ENCODE data around the gene RIMS3.
"Not testable (repeated sequence)": the region's sequence is repeated elsewhere in the genome, so short reads cannot be mapped to it uniquely, and the experiment has no call there.

Gene RIMS3

DNA sequence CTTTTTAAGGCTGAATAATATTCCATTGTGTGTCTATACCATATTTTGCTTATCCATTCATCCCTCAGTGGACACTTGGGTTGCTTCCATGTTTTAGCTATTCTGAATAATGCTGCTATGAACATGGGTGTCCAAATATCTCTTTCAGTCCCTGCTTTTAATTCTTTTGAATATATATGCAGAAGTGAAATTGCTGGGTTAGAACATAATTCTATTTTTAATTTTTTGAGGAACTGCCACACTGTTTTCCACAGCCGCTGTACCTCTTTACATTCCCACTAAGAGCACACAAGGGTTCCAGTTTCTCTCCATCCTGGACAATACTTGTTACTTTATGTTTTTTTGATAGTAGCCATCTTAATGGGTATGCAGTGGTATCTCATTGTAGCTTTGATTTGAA is 65.6 kb downstream of the RIMS3 start:
- Histone ChIP-seq H3K9me3 (ENCODE audit: control insufficient read depth in 2 of 2, low read length in 2 of 2) (no peaks in the 10 kb centered on the region), H3K36me3 (ENCODE audit: control insufficient read depth in 2 of 2, insufficient read depth in 2 of 2, low read length in 2 of 2) (no peaks in the 10 kb centered on the region), H3K9ac (ENCODE audit: low read depth in 1 of 2, low read length in 2 of 2) (no peak overlapping the region), H3K4me3 (ENCODE audit: low read length in 2 of 2) (no peak overlapping the region), H3K4me1 (ENCODE audit: control insufficient read depth in 2 of 2, insufficient read depth in 2 of 2, low read length in 2 of 2) (no peaks in the 10 kb centered on the region), H3K27me3 (ENCODE audit: control insufficient read depth in 2 of 2, insufficient read depth in 2 of 2, low read length in 2 of 2) (peaks cover 0 to 2% of the 10 kb centered on the region in 2 donors), H3K27ac (ENCODE audit: low read depth in 2 of 2, low read length in 2 of 2) (no peak overlapping the region)

DNA sequence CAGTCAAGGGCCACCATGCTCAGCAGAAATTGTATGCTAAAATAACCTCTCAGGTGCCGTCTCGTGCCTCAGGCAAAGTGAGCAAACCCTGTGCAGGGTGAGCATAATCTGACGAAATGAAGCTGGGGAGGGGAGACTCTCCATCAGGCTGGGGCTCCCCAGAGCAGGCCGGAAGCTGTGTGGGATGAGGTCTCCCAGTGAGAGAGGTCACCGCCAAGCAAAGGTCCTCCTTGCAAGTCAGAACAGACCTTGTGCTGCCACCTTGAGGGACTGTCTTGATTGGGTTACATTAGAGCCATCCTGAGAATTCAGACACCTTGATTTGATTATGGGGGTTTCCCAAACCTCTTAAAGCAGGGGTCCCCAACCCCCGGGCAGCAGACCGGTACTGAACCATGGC is 69.9 kb downstream of the RIMS3 start:
- no peaks in the 10 kb centered on the region for H3K36me3 ChIP-seq (ENCODE audit: control insufficient read depth in 2 of 2, insufficient read depth in 2 of 2, low read length in 2 of 2)
- no peak overlapping the region for H3K9ac ChIP-seq (ENCODE audit: low read depth in 1 of 2, low read length in 2 of 2)
- H3K27ac ChIP-seq (ENCODE audit: low read depth in 2 of 2, low read length in 2 of 2) = no peak overlapping the region
- H3K27me3 ChIP-seq (ENCODE audit: control insufficient read depth in 2 of 2, insufficient read depth in 2 of 2, low read length in 2 of 2) = no peaks in the 10 kb centered on the region
- H3K9me3 ChIP-seq (ENCODE audit: control insufficient read depth in 2 of 2, low read length in 2 of 2) = no peaks in the 10 kb centered on the region
- no peak overlapping the region for H3K4me3 ChIP-seq (ENCODE audit: low read length in 2 of 2)
- H3K4me1 ChIP-seq (ENCODE audit: control insufficient read depth in 2 of 2, insufficient read depth in 2 of 2, low read length in 2 of 2) = peaks cover 0 to 3% of the 10 kb centered on the region in 2 donors

DNA sequence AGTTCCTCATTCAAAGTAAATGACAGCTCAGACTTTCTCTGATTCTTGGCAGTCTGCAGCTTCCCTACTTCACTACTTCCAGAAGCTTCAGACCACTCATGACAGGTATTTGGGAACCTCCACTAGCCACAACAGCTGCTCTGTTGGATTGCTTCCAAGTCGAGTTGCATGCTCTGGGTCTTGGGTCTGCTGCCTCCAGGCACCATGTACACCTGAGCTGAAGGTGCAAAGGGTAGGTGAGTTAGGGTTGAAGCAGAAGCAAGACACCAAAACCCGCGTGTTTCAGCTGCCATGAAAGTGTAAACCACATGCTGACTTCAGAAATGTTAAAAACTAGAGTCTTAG is 71.3 kb downstream of the RIMS3 start:
- H3K4me1 ChIP-seq (ENCODE audit: control insufficient read depth in 2 of 2, insufficient read depth in 2 of 2, low read length in 2 of 2) = peaks cover 0 to 3% of the 10 kb centered on the region in 2 donors
- H3K27ac ChIP-seq (ENCODE audit: low read depth in 2 of 2, low read length in 2 of 2) = no peak overlapping the region
- H3K9me3 ChIP-seq (ENCODE audit: control insufficient read depth in 2 of 2, low read length in 2 of 2) = no peaks in the 10 kb centered on the region
- no peaks in the 10 kb centered on the region for H3K27me3 ChIP-seq (ENCODE audit: control insufficient read depth in 2 of 2, insufficient read depth in 2 of 2, low read length in 2 of 2)
- no peaks in the 10 kb centered on the region for H3K36me3 ChIP-seq (ENCODE audit: control insufficient read depth in 2 of 2, insufficient read depth in 2 of 2, low read length in 2 of 2)
- no peak overlapping the region for H3K9ac ChIP-seq (ENCODE audit: low read depth in 1 of 2, low read length in 2 of 2)
- H3K4me3 ChIP-seq (ENCODE audit: low read length in 2 of 2) = no peak overlapping the region

DNA sequence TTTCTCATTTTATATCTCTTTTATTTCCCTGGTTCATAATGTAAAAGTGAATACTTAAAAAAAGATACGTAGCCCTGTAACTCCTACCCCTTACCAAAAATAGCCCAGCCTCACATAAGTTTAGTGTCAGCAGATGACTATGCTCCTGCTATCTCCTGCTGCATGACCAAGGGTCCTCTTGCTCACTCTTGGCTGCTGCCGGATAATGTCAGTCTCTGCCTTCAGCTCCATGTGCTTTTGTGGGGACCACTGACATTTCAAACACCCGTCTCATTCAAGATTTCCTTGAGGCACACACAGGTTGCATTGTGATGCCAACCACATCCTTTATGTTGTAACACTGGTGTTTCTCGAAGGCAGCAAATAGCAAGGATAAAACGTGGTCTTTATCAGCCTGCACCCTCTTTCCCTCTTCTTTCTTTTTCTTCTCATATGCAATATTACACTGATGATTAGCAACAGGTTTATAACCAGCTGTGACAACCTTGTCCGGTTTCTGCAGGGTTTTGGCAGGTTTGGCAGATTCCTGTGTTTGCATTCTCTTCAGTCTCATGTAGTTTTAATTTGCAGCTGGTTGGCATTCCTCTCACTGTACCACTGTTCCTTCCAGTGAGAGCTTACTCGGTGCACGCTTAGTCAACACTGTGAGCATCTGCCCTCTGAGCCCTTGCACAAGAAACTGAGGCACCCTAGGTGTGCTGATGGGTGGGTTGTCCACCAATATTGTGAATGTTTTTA is 71.9 kb downstream of the RIMS3 start:
- no peak overlapping the region for H3K9ac ChIP-seq (ENCODE audit: low read depth in 1 of 2, low read length in 2 of 2)

DNA sequence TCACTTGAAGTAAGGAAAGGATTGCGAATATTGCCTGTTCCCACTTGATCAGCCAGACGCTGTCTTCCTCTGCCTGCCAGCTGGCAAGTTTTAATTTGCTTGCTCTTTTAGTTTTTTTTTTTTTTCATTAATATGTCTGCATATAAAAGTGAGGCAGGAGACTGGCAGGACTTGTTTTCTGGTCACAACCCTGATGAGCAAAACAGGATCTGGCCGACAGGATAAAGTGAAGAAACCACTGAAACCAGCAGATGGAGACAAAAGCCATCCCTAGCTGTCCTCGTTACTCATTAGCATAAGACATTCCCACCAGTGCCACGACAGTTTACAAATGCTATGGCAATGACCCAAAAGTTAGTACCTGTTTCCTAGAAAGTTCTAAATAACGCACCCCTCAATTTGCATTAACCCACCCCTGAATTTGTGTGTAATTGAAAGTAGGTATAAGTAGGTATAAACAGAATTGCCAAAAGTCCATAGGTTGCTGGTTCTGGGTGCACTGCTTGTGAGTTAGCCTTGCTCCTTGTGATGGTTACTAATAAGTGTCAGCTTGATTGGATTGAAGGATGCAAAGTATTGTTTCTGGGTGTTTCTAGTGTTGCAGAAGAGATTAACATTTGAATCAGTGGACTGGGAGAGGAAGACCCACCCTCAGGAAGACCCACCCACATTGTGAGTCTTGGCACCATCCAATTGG is 73.2 kb downstream of the RIMS3 start:
- no peak overlapping the region for H3K27ac ChIP-seq (ENCODE audit: low read depth in 2 of 2, low read length in 2 of 2)
- H3K4me1 ChIP-seq (ENCODE audit: control insufficient read depth in 2 of 2, insufficient read depth in 2 of 2, low read length in 2 of 2) = peaks cover 0 to 3% of the 10 kb centered on the region in 2 donors
- no peaks in the 10 kb centered on the region for H3K36me3 ChIP-seq (ENCODE audit: control insufficient read depth in 2 of 2, insufficient read depth in 2 of 2, low read length in 2 of 2)
- no peaks in the 10 kb centered on the region for H3K27me3 ChIP-seq (ENCODE audit: control insufficient read depth in 2 of 2, insufficient read depth in 2 of 2, low read length in 2 of 2)
- no peak overlapping the region for H3K9ac ChIP-seq (ENCODE audit: low read depth in 1 of 2, low read length in 2 of 2)
- H3K9me3 ChIP-seq (ENCODE audit: control insufficient read depth in 2 of 2, low read length in 2 of 2) = no peaks in the 10 kb centered on the region
- H3K4me3 ChIP-seq (ENCODE audit: low read length in 2 of 2) = no peak overlapping the region

More for the DNA sequence above, 71.9 kb downstream of the RIMS3 start:
- H3K27me3 ChIP-seq (ENCODE audit: control insufficient read depth in 2 of 2, insufficient read depth in 2 of 2, low read length in 2 of 2) = no peaks in the 10 kb centered on the region
- H3K9me3 ChIP-seq (ENCODE audit: control insufficient read depth in 2 of 2, low read length in 2 of 2) = no peaks in the 10 kb centered on the region
- peaks cover 0 to 3% of the 10 kb centered on the region in 2 donors for H3K4me1 ChIP-seq (ENCODE audit: control insufficient read depth in 2 of 2, insufficient read depth in 2 of 2, low read length in 2 of 2)
- H3K4me3 ChIP-seq (ENCODE audit: low read length in 2 of 2) = no peak overlapping the region
- no peaks in the 10 kb centered on the region for H3K36me3 ChIP-seq (ENCODE audit: control insufficient read depth in 2 of 2, insufficient read depth in 2 of 2, low read length in 2 of 2)
- no peak overlapping the region for H3K27ac ChIP-seq (ENCODE audit: low read depth in 2 of 2, low read length in 2 of 2)

DNA sequence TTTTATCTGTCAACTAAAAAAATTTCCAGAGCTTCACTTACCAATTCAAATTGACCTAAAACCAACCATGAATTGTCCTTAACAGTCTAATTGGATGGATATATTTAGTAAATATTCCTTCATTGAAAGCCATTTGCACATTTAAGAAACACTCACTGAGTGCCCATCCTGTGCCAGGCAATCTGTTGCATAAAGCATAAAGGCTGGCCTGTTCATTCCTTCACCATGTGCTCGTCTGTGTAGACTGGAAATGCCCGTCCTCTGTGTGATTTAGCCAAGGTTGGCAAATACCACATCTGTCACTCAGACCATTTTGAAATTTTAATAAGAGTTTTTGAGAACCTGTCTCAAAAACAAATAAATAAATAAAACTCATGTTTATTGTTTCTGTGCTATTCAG is 76.9 kb downstream of the RIMS3 start:
- no peaks in the 10 kb centered on the region for H3K36me3 ChIP-seq (ENCODE audit: control insufficient read depth in 2 of 2, insufficient read depth in 2 of 2, low read length in 2 of 2)
- H3K9me3 ChIP-seq (ENCODE audit: control insufficient read depth in 2 of 2, low read length in 2 of 2) = no peaks in the 10 kb centered on the region
- H3K4me1 ChIP-seq (ENCODE audit: control insufficient read depth in 2 of 2, insufficient read depth in 2 of 2, low read length in 2 of 2) = peaks cover 0 to 3% of the 10 kb centered on the region in 2 donors
- no peak overlapping the region for H3K9ac ChIP-seq (ENCODE audit: low read depth in 1 of 2, low read length in 2 of 2)
- H3K4me3 ChIP-seq (ENCODE audit: low read length in 2 of 2) = no peak overlapping the region
- no peak overlapping the region for H3K27ac ChIP-seq (ENCODE audit: low read depth in 2 of 2, low read length in 2 of 2)
- H3K27me3 ChIP-seq (ENCODE audit: control insufficient read depth in 2 of 2, insufficient read depth in 2 of 2, low read length in 2 of 2) = no peaks in the 10 kb centered on the region

DNA sequence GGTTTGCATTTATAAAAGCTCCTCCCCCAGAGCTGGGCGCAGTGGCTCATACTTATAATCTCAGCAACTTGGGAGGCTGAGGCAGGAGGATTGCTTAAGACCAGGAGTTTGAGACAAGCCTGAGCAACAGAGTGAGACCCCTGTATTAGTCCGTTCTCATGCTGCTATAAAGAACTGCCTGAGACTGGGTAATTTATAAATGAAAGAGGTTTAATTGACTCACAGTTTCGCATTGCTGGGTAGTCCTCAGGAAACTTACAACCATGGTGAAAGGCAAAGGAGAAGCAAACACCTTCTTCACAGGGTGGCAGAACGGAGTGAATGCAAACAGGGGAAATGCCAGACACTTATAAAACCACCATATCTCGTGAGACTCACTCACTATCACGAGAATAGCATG is 81.5 kb downstream of the RIMS3 start:
- Histone ChIP-seq H3K36me3 (ENCODE audit: control insufficient read depth in 2 of 2, insufficient read depth in 2 of 2, low read length in 2 of 2) (no peaks in the 10 kb centered on the region), H3K9ac (ENCODE audit: low read depth in 1 of 2, low read length in 2 of 2) (no peak overlapping the region), H3K27ac (ENCODE audit: low read depth in 2 of 2, low read length in 2 of 2) (no peak overlapping the region), H3K4me3 (ENCODE audit: low read length in 2 of 2) (no peak overlapping the region), H3K9me3 (ENCODE audit: control insufficient read depth in 2 of 2, low read length in 2 of 2) (no peaks in the 10 kb centered on the region), H3K27me3 (ENCODE audit: control insufficient read depth in 2 of 2, insufficient read depth in 2 of 2, low read length in 2 of 2) (no peaks in the 10 kb centered on the region), H3K4me1 (ENCODE audit: control insufficient read depth in 2 of 2, insufficient read depth in 2 of 2, low read length in 2 of 2) (no peaks in the 10 kb centered on the region)

DNA sequence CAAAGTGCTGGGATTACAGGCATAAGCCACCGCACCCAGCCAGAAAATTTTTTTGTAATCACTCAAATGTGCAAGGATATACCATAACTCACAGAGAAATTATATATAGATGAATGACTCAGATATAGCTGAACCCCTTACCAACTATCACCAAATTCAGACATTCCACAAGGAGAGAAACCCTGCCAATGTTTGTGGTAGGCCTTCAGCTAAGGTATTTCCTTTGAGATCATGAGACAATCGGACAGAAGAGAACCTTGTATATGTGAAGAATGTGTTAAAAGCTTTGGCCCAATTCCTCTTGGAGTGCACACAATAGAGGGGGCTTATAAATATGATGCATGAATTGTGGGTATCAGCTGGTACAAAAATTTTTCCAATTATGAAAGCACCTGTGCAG is 83.4 kb downstream of the RIMS3 start:
- no peaks in the 10 kb centered on the region for H3K4me1 ChIP-seq (ENCODE audit: control insufficient read depth in 2 of 2, insufficient read depth in 2 of 2, low read length in 2 of 2)
- H3K27ac ChIP-seq (ENCODE audit: low read depth in 2 of 2, low read length in 2 of 2) = no peak overlapping the region
- no peaks in the 10 kb centered on the region for H3K27me3 ChIP-seq (ENCODE audit: control insufficient read depth in 2 of 2, insufficient read depth in 2 of 2, low read length in 2 of 2)
- H3K36me3 ChIP-seq (ENCODE audit: control insufficient read depth in 2 of 2, insufficient read depth in 2 of 2, low read length in 2 of 2) = no peaks in the 10 kb centered on the region
- H3K9me3 ChIP-seq (ENCODE audit: control insufficient read depth in 2 of 2, low read length in 2 of 2) = no peaks in the 10 kb centered on the region
- no peak overlapping the region for H3K4me3 ChIP-seq (ENCODE audit: low read length in 2 of 2)
- no peak overlapping the region for H3K9ac ChIP-seq (ENCODE audit: low read depth in 1 of 2, low read length in 2 of 2)

DNA sequence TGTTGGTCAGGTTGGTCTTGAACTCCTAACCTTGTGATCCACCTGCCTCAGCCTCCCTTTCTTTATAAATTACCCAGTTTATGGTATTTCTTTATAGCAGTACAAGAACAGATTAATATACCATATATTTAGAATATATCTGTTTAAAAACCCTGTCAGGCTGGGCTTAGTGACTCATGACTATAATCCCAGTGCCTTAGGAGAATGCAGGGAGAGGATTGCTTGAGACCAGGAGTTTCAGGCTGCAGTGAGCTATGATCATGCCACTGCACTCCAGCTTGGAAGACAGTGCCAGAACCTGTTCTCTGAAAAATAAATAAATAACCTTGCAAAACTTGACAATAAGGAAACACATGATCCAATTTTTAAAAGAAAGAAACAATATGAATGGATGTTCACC is 90.1 kb downstream of the RIMS3 start:
- H3K27ac ChIP-seq (ENCODE audit: low read depth in 2 of 2, low read length in 2 of 2) = no peak overlapping the region

DNA sequence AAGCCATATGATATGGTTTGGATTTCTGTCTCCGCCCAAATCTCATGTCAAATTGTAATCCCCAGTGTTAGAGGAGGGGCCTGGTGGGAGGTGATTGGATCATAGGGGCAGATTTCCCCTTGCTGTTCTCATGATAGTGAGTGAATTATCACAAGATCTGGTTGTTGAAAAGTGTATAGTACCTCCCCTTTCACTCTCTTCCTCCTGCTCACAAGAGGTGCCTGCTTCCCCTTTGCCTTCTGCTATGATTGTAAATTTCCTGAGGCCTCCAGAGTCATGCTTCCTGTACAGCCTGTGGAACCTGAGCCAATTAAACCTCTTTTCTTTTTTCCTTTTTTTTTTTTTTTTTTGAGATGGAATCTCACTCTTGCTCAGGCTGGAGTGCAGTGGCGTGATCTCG is 90.7 kb downstream of the RIMS3 start:
- not testable (repeated sequence) for H3K4me3 ChIP-seq (ENCODE audit: low read length in 2 of 2); H3K9ac ChIP-seq (ENCODE audit: low read depth in 1 of 2, low read length in 2 of 2); H3K27me3 ChIP-seq (ENCODE audit: control insufficient read depth in 2 of 2, insufficient read depth in 2 of 2, low read length in 2 of 2); H3K4me1 ChIP-seq (ENCODE audit: control insufficient read depth in 2 of 2, insufficient read depth in 2 of 2, low read length in 2 of 2); H3K27ac ChIP-seq (ENCODE audit: low read depth in 2 of 2, low read length in 2 of 2); H3K9me3 ChIP-seq (ENCODE audit: control insufficient read depth in 2 of 2, low read length in 2 of 2); H3K36me3 ChIP-seq (ENCODE audit: control insufficient read depth in 2 of 2, insufficient read depth in 2 of 2, low read length in 2 of 2)

More for the DNA sequence above, 90.1 kb downstream of the RIMS3 start:
- Histone ChIP-seq H3K9me3 (ENCODE audit: control insufficient read depth in 2 of 2, low read length in 2 of 2) (no peaks in the 10 kb centered on the region), H3K27me3 (ENCODE audit: control insufficient read depth in 2 of 2, insufficient read depth in 2 of 2, low read length in 2 of 2) (no peaks in the 10 kb centered on the region), H3K9ac (ENCODE audit: low read depth in 1 of 2, low read length in 2 of 2) (no peak overlapping the region), H3K4me1 (ENCODE audit: control insufficient read depth in 2 of 2, insufficient read depth in 2 of 2, low read length in 2 of 2) (no peaks in the 10 kb centered on the region), H3K4me3 (ENCODE audit: low read length in 2 of 2) (no peak overlapping the region), H3K36me3 (ENCODE audit: control insufficient read depth in 2 of 2, insufficient read depth in 2 of 2, low read length in 2 of 2) (no peaks in the 10 kb centered on the region)
